Muscle layer of duodenum (tissue), 2 donors: ENCODE data around the gene DSN1.
"Not testable (repeated sequence)": the region's sequence is repeated elsewhere in the genome, so short reads cannot be mapped to it uniquely, and the experiment has no call there.

Experiments
- H3K27ac ChIP-seq: one replicate; pipeline ENCODE4 v1.7.0; 2013; ENCODE audit warnings: mild to moderate bottlenecking, low read length
- H3K27me3 ChIP-seq: one replicate; pipeline ENCODE4 v1.7.0; 2013; ENCODE audit warnings: low read depth, mild to moderate bottlenecking, control low read depth, low read length
- H3K36me3 ChIP-seq, 2 donors: one replicate each; pipeline ENCODE4 v1.7.0; 2013; ENCODE audit warnings: low read length in 2 of 2, control low read depth in 1 of 2, mild to moderate bottlenecking in 1 of 2; ENCODE audit not compliant: insufficient read depth in 2 of 2, control insufficient read depth in 1 of 2
- H3K4me1 ChIP-seq, 2 donors: one replicate each; pipeline ENCODE4 v1.7.0; 2013; ENCODE audit warnings: low read length in 2 of 2, mild to moderate bottlenecking in 2 of 2, control low read depth in 1 of 2, moderate library complexity in 1 of 2; ENCODE audit not compliant: insufficient read depth in 2 of 2, control insufficient read depth in 1 of 2
- H3K4me3 ChIP-seq, 2 donors: one replicate each; pipeline ENCODE4 v1.7.0; 2013; ENCODE audit warnings: low read length in 2 of 2, low read depth in 1 of 2, mild to moderate bottlenecking in 1 of 2
- H3K9me3 ChIP-seq, 2 donors: one replicate each; pipeline ENCODE4 v1.7.0; 2013; ENCODE audit warnings: low read length in 2 of 2, control low read depth in 1 of 2, mild to moderate bottlenecking in 1 of 2; ENCODE audit not compliant: control insufficient read depth in 1 of 2
- donor health status: healthy.

The DSN1 gene

DNA sequence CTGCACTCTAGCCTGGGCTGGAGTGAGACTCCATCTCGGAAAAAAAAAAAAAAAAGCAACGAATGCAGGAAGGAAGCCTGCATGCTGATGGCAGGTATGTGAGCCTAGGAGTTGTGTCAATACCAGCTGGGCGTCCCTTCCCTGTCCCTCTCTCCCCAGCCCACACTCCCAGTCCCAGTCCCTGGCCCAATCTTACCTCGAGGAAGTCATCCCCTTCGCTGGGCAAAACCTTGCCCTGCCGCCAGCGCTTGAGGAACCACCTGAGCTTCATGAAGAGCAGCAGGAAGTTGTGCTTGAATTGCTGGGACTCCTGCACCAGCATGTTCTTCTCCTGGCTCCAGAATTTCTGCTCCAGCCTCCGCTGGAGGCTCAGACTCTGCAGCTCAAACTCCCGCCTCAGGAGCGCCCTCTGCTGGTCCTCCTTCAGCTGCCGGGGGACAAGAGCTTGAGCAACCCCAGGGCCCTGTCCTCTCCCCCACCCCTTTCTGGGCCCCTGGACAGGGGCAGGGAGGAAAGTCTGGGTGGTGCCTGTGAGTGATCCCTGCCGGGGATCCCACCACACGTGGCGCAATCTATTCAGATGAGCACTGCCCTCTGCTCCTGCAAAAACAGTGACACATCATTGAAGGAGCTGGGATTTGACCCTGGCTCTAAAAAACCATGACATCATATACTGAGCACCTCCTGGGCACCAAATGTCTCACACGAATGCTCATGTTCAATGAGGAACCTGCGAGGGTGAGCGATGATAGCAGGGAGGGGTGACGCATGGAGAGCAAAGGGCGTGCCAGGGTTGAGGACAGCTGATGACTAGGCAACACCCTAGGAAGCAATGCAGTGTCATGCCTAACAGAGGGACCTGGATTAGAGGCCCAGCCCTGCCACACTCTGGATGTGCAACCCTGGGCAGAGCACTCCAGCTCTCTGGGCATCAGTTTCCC lies 35.0 kb upstream of the DSN1 start:
- H3K27me3 ChIP-seq = no peaks in the 10 kb centered on the region
- no peaks in the 10 kb centered on the region for H3K9me3 ChIP-seq
- no peak overlapping the region for H3K27ac ChIP-seq
- no peaks in the 10 kb centered on the region for H3K4me1 ChIP-seq
- H3K36me3 ChIP-seq = peaks cover 47 to 73% of the 10 kb centered on the region in 2 donors
- no peak overlapping the region for H3K4me3 ChIP-seq

DNA sequence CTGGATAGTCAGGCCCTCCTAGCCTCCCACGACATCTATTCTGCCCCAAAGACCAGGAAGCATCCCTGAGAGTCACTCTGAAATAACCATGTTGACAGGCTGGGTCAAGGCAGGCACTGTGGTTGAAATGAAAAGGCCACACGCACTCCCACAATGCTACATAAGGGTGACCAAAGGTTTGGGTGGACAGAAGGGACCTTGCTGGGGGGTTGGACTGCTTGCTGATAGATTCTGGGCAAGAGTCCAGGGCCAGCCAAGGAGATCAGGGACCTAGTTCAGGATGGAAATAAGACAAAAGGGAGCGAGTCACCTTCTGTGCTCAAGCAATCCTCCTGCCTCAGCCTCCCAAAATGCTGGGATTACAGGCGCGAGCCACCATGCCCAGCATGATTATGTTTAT lies 32.5 kb upstream of the DSN1 start:
- H3K4me3 ChIP-seq = no peak overlapping the region
- H3K4me1 ChIP-seq = no peaks in the 10 kb centered on the region
- no peaks in the 10 kb centered on the region for H3K9me3 ChIP-seq
- H3K36me3 ChIP-seq = peaks cover 50 to 70% of the 10 kb centered on the region in 2 donors
- no peaks in the 10 kb centered on the region for H3K27me3 ChIP-seq
- H3K27ac ChIP-seq = no peak overlapping the region

DNA sequence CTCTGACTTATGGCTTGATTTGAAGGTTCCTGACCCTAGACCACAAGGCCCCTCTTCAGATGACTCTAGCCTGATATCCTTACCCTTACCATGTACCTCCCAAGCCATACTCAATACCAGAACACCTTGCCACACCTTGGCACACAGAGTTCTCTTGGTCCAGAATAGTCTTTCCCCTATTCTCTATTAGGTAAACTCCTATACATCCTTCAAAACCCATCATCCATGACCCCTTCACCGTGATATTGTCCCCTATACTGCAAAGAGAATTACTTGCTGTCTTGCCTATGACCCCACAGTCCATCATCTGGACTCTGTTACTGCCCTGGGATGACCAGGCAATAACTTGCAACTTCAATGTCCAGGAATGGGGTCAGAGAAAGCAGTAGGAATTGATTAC lies 31.8 kb upstream of the DSN1 start:
- Histone ChIP-seq H3K27ac (no peak overlapping the region), H3K9me3 (no peaks in the 10 kb centered on the region), H3K4me3 (no peak overlapping the region), H3K27me3 (no peaks in the 10 kb centered on the region), H3K4me1 (no peaks in the 10 kb centered on the region), H3K36me3 (peaks cover 54 to 77% of the 10 kb centered on the region in 2 donors)

DNA sequence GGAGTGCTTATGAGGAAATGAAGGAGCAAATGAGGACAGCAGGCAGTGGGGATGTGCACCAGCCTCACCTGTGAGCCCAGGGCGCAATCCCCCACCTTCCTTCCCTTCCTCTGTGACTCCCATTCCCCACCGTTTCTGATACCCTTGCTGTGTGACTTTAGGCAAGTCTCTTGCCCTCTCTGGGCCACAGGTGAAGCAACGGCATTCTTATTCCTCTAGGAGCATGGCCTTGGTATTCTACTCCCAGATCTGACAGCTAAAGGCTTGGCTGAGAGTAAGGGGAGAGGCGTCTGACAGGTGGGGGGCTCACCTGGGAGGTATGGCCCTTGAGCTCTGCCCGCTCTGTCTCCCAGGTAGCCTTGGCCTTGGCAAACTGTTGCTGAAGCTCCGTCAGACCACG lies 30.9 kb upstream of the DSN1 start:
- Histone ChIP-seq H3K4me3 (no peak overlapping the region), H3K4me1 (no peaks in the 10 kb centered on the region), H3K9me3 (no peaks in the 10 kb centered on the region), H3K27ac (no peak overlapping the region), H3K27me3 (no peaks in the 10 kb centered on the region), H3K36me3 (peaks cover 54 to 85% of the 10 kb centered on the region in 2 donors)

DNA sequence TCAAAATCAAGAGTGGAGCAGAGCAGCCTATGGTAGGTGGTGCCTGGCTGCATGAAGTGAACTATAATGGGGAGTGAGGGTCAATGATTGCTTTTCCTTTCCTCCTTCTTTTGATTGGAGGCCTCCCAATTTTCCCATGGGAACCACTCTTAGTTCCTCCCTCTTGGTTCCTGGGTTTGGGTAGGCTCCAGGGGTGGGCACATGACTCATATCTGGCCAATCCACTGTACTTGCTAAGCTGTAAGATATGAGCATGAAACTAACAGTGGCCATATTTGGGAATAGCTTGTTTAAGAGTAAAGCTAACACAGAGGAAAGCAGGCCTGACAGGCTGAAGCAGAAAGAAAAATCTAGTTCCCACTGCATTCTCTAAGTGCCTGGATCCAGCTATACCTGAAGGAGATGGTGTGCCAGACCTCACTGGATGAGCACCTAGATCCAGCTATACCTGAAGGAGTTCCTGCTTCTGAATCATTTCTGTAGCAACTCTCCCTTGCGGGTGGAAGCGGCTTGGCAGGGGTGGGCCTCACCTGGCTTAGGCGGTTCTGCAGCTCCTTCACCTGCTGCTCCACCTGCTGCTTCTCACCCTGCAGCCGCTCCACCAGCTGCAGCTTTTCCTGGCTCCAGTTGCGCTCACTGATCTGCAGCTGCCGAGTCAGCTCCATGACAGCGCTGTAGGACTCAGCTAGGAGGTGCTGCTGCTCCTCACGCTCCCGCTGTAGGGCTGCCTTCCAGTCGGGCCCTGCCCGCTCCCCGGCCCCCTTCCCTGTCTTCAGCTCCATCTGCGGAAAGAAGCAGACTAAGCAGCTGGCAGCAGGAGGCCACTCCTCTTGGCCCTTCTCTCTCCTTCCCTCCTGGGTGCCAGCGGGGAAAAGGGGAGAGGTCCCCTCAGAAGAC lies 29.0 kb upstream of the DSN1 start:
- no peaks in the 10 kb centered on the region for H3K27me3 ChIP-seq
- H3K27ac ChIP-seq = no peak overlapping the region
- H3K9me3 ChIP-seq = no peaks in the 10 kb centered on the region
- H3K4me3 ChIP-seq = no peak overlapping the region
- H3K4me1 ChIP-seq = no peaks in the 10 kb centered on the region
- peaks cover 55 to 84% of the 10 kb centered on the region in 2 donors for H3K36me3 ChIP-seq

DNA sequence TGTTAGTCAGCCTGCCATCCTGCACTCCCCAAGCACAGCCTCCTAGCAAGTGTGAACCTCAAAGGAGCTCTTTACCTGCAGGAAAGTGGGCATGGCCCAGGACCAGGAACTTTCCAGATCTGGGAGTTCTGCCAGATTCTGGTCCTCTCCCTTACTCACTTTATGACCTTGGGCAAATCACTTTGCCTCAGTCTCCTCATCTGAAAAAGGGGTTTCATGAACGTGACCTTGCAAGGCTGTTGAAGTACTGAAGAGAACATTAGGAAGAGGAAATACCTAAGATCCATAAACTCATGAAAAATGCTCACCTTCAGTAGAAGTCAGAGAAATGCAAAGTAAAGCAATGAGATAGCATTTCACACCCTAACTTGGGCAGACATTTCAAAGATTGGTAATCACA lies 26.8 kb upstream of the DSN1 start:
- Histone ChIP-seq H3K9me3 (no peaks in the 10 kb centered on the region), H3K36me3 (peaks cover 59 to 88% of the 10 kb centered on the region in 2 donors), H3K27ac (no peak overlapping the region), H3K27me3 (no peaks in the 10 kb centered on the region), H3K4me1 (no peaks in the 10 kb centered on the region), H3K4me3 (no peak overlapping the region)

DNA sequence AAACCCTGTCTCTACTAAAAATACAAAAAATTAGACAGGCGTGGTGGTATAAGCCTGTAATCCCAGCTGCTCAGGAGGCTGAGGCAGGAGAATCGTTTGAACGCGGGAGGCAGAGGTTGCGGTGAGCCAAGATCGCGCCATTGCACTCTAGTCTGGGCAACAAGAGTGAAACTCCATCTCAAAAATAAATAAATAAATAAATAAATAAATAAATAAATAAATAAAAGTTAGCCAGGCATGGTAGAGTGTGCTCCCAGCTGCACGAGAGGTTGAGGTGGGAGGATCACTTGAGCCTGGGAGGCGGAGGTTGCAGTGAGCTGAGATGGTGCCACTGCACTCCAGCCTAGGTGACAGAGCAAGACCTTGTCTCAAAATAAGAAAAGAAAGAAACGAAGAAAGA lies 25.8 kb upstream of the DSN1 start:
- H3K36me3 ChIP-seq = peaks cover 51 to 83% of the 10 kb centered on the region in 2 donors
- H3K27ac ChIP-seq, H3K27me3 ChIP-seq, H3K4me1 ChIP-seq, H3K4me3 ChIP-seq, H3K9me3 ChIP-seq: not testable (repeated sequence)

DNA sequence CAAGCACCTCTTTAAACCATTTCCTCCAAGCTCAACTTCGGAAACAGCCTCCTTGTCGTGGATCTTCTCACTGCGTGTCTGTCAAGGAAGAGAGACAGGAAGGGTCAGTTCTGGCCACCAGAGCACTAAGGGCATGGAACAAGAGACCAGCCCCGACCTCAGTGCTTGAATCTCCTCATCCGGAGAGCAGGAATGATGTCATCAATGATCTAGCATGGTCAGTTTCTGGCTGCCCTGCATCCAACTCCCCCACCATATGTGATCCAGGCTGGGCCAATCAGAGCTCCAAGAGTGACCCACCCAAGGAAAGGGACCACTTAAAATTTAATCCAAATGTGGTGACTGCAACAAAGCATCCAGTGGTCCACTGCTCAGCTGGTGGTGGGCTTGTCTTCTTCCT lies 23.3 kb upstream of the DSN1 start:
- Histone ChIP-seq H3K9me3 (no peaks in the 10 kb centered on the region), H3K27me3 (no peaks in the 10 kb centered on the region), H3K4me3 (no peak overlapping the region), H3K4me1 (peaks cover 0 to 4% of the 10 kb centered on the region in 2 donors), H3K27ac (no peak overlapping the region), H3K36me3 (peaks cover 50 to 74% of the 10 kb centered on the region in 2 donors)

DNA sequence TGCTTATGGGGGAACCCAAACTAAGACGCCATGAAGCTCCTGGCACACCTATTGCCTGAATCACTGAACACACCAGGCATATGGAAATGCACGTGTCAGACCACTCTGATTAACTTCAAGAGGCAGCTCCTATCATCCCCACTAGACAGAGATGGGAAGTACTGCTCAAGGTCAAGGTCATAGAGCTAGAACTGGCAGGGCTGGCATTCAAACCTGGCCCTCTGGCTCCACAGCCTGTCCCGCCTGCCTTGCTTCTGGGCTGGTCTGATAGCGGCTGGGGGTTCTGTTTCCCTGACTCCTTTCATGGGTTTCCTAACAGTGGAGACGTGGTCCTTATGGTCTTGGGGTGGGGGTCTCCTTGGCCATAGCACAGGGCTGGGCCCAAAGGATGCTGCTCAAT lies 22.6 kb upstream of the DSN1 start:
- Histone ChIP-seq H3K36me3 (peaks cover 52 to 73% of the 10 kb centered on the region in 2 donors), H3K4me3 (no peak overlapping the region), H3K27ac (no peak overlapping the region), H3K4me1 (peaks cover 0 to 4% of the 10 kb centered on the region in 2 donors), H3K27me3 (no peaks in the 10 kb centered on the region), H3K9me3 (no peaks in the 10 kb centered on the region)

DNA sequence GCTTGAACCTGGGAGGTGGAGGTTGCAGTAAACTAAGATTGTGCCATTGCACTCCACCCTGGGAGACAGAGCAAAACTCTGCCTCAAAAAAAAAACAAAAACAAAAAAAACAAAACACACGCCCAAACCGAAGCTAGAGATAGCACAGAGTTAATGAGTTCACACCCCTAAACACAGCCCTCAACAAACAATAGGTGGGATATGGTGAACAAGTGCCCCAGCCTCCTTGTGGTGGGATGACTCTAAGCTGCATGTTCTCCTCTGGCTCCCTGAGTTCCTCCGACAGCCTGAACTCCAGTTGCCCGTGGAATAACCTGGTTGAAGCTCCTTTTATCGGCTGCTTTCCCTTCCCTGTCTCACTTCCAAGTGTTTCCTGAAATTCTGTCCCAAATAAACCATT lies 22.1 kb upstream of the DSN1 start:
- Histone ChIP-seq H3K27me3 (no peaks in the 10 kb centered on the region), H3K36me3 (peaks cover 48 to 69% of the 10 kb centered on the region in 2 donors), H3K4me1 (peaks cover 0 to 4% of the 10 kb centered on the region in 2 donors), H3K4me3 (no peak overlapping the region), H3K9me3 (no peaks in the 10 kb centered on the region), H3K27ac (no peak overlapping the region)

DNA sequence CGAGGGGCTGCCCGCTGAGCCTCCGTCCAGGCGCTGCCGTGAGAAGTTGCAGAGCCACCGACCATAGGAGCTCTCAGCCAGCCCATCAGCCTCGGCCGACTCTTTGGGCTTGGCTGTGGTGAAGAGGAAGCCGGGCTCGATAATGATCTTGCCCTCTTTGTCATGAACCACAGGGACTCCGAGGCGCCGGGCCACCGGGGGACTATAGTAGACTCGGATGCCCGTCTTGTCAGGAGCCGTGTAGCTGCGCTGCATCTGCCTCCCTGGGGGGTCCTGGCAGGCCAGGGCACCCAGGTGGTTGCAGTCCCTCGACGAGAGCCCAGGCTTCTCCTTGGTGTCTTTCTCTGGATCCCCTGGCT lies 20.5 kb upstream of the DSN1 start:
- Histone ChIP-seq H3K4me1 (peaks cover 0 to 4% of the 10 kb centered on the region in 2 donors), H3K27me3 (no peaks in the 10 kb centered on the region), H3K9me3 (no peaks in the 10 kb centered on the region), H3K4me3 (no peak overlapping the region), H3K36me3 (peaks cover 39 to 59% of the 10 kb centered on the region in 2 donors), H3K27ac (no peak overlapping the region)
